Upper lobe of left lung (tissue), 6 donors: Measurements from ENCODE around the gene TOR3A. TPM values are rescaled to one million over a fixed set of nuclear protein-coding genes. Genes with fewer than 3 reads are reported as not detected.

Source experiments
- ATAC-seq, 2 donors: fragments of 200-7000 bp; cut with Tn5 transposase; one replicate each; pipeline ENCODE4 v1.9.1; 2022; ENCODE audit warnings: mild to moderate bottlenecking in 2 of 2, moderate library complexity in 2 of 2; ENCODE audit not compliant: low FRiP score in 2 of 2
- DNase-seq, 2 donors: peaks; one replicate each; pipeline ENCODE4 v3.0.0-alpha.2; 2019 to 2020
- H3K27ac ChIP-seq, 4 donors: fragments of 200-600 bp; sonication (generic); one replicate each; pipeline ENCODE4 v1.5.1; 2016 to 2019
- H3K27me3 ChIP-seq, 4 donors: fragments of 200-600 bp; sonication (generic); one replicate each; pipeline ENCODE4 v1.5.1; 2017 to 2019
- H3K36me3 ChIP-seq, 4 donors: fragments of 200-600 bp; sonication (generic); one replicate each; pipeline ENCODE4 v1.5.1; 2016 to 2019
- H3K4me1 ChIP-seq, 4 donors: fragments of 200-600 bp; sonication (generic); one replicate each; pipeline ENCODE4 v1.5.1; 2018 to 2019
- H3K4me3 ChIP-seq, 4 donors: fragments of 200-600 bp; sonication (generic); one replicate each; pipeline ENCODE4 v1.5.1; 2017 to 2019; ENCODE audit warnings: mild to moderate bottlenecking in 2 of 4, moderate library complexity in 1 of 4
- H3K9me3 ChIP-seq, 4 donors: fragments of 200-600 bp; sonication (generic); one replicate each; pipeline ENCODE4 v1.5.1; 2018 to 2019
- EP300 ChIP-seq, 4 donors: sonication (generic); formaldehyde crosslinking; IDR thresholded peaks; one replicate each; pipeline ENCODE4 v1.5.1; 2017; ENCODE audit warnings: antibody characterized with exemption in 4 of 4, control low read depth in 2 of 4
- POLR2A ChIP-seq, 4 donors: fragments of 450-650 bp; IDR thresholded peaks; one replicate each; pipeline ENCODE4 v1.5.1; 2016 to 2017; ENCODE audit warnings: antibody characterized with exemption in 4 of 4, mild to moderate bottlenecking in 2 of 4
- POLR2AphosphoS5 ChIP-seq, 2 donors: sonication (generic); formaldehyde crosslinking; IDR thresholded peaks; one replicate each; pipeline ENCODE4 v1.5.1; 2017; ENCODE audit warnings: antibody characterized with exemption in 2 of 2
- WGBS, 2 donors: methylation state at CpG; one replicate each; pipeline ENCODE4 v1.1.5; 2017 to 2018; 5-methylcytosine and 5-hydroxymethylcytosine counted together
- small RNA-seq, 4 donors: library from RNA; depleted of rRNA; stranded (forward); fragments of <200 nt; gene quantifications; one replicate each; pipeline ENCODE3, GENCODE V24; 2016
- total RNA-seq, 6 donors: library from RNA; depleted of rRNA in 4 of 6; stranded (reverse); fragments of >200 nt in 4 of 6; gene quantifications; one replicate each; pipeline versions ENCODE4 v1.1.0 to v1.2.1, GENCODE V29; 2016 to 2021
- TF ChIP-seq, protein P1 (sequence below), 6 experiments: fragments of 450-650 bp in 4 of 6; fragments of 200-600 bp in 2 of 6; sonication (generic) in 2 of 6; IDR thresholded peaks; one replicate each; pipeline ENCODE4 v1.5.1; 2016 to 2019; ENCODE audit warnings: antibody characterized with exemption in 6 of 6
- donor health status: DM: no; HTN: no; CAD: no; lungs with moderate emphysema.
- donor health status: DM: no; HTN: yes; CAD: no; lungs with severe emphysema.

TOR3A gene
- total RNA-seq, 6 donors from 2014 or later, result 26.2 to 44.1 (median 29.5) TPM

DNA sequence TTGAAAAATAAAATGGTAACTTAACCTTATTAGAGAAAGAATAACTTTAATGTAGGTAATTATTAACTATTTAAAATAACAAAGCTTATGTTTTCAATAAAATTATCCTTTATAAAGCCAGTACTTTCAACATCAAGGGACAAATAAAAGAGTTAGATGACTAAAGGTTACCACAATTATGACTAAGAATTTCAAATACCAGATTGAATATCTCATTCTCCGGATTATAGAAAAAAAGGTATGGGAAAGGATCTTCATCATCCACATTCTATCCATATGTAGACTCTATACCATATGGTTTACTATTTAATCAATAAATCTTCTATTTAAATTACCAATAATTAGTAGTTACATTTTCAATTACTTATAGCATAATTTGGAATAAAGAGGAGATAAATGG, 62.8 kb downstream of the TOR3A start:
- no peak overlapping the region for H3K4me3 ChIP-seq
- WGBS, 2 donors, result 90 to 91% methylated on average over 1 of the region's 1 CpG
- no peaks in the 10 kb centered on the region for H3K36me3 ChIP-seq
- no peak for DNase-seq
- TF ChIP-seq EP300 (IDR thresholded peaks at IDR 0.05) (no peak), POLR2AphosphoS5 (IDR thresholded peaks at IDR 0.05) (no peak), POLR2A (IDR thresholded peaks at IDR 0.05) (no peak)
- TF ChIP-seq, protein P1, sequence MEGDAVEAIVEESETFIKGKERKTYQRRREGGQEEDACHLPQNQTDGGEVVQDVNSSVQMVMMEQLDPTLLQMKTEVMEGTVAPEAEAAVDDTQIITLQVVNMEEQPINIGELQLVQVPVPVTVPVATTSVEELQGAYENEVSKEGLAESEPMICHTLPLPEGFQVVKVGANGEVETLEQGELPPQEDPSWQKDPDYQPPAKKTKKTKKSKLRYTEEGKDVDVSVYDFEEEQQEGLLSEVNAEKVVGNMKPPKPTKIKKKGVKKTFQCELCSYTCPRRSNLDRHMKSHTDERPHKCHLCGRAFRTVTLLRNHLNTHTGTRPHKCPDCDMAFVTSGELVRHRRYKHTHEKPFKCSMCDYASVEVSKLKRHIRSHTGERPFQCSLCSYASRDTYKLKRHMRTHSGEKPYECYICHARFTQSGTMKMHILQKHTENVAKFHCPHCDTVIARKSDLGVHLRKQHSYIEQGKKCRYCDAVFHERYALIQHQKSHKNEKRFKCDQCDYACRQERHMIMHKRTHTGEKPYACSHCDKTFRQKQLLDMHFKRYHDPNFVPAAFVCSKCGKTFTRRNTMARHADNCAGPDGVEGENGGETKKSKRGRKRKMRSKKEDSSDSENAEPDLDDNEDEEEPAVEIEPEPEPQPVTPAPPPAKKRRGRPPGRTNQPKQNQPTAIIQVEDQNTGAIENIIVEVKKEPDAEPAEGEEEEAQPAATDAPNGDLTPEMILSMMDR (IDR thresholded peaks at IDR 0.05), result no peak
- no peaks in the 10 kb centered on the region for H3K9me3 ChIP-seq
- H3K4me1 ChIP-seq, result peaks cover 0 to 21% (median 18%) of the 10 kb centered on the region in 4 donors
- no peak overlapping the region for H3K27ac ChIP-seq
- no peaks in the 10 kb centered on the region for H3K27me3 ChIP-seq
- ATAC-seq, result no peak

GRCh38 chr1:179145521-179145920, 63.7 kb downstream of the TOR3A start:
- Histone ChIP-seq H3K27me3 (no peaks in the 10 kb centered on the region), H3K9me3 (no peaks in the 10 kb centered on the region), H3K4me3 (no peak overlapping the region), H3K4me1 (peaks cover 0 to 18% (median 12%) of the 10 kb centered on the region in 4 donors), H3K36me3 (no peaks in the 10 kb centered on the region), H3K27ac (no peak overlapping the region)
- ATAC-seq, result no peak
- WGBS, 2 donors, result 97 to 98% methylated on average over 3 of the region's 3 CpGs
- TF ChIP-seq EP300 (IDR thresholded peaks at IDR 0.05) (no peak), POLR2A (IDR thresholded peaks at IDR 0.05) (no peak), POLR2AphosphoS5 (IDR thresholded peaks at IDR 0.05) (no peak)
- TF ChIP-seq, protein P1 (IDR thresholded peaks at IDR 0.05), result no peak
- no peak for DNase-seq

Small RNA genes within 50 kb of the gene (small RNA-seq; reads per million reads assigned to genes)
- 0 reads per million in 4 donors for gene AL512326.3

Other genes with a start within 250 kb of the TOR3A start
- 10 to 100 TPM in 3 of 6 donors, 1 to 10 TPM in 3; 4.9 to 22.8 (median 15.8) TPM for gene ANGPTL1, start 211.0 kb upstream of the TOR3A start, total RNA-seq
- 10 to 100 TPM in 5 of 6 donors, 1 to 10 TPM in 1; 7.3 to 41.7 (median 24.9) TPM for gene FAM20B, start 56.2 kb upstream of the TOR3A start, total RNA-seq
- 10 to 100 TPM; 17.2 to 31.3 (median 22.9) TPM for gene ABL2, start 147.6 kb downstream of the TOR3A start, total RNA-seq
- 10 to 100 TPM; 14.6 to 95.6 (median 34.3) TPM for gene SOAT1, start 211.7 kb downstream of the TOR3A start, total RNA-seq